ENCODE results near the gene JPH2.

The JPH2 gene

DNA sequence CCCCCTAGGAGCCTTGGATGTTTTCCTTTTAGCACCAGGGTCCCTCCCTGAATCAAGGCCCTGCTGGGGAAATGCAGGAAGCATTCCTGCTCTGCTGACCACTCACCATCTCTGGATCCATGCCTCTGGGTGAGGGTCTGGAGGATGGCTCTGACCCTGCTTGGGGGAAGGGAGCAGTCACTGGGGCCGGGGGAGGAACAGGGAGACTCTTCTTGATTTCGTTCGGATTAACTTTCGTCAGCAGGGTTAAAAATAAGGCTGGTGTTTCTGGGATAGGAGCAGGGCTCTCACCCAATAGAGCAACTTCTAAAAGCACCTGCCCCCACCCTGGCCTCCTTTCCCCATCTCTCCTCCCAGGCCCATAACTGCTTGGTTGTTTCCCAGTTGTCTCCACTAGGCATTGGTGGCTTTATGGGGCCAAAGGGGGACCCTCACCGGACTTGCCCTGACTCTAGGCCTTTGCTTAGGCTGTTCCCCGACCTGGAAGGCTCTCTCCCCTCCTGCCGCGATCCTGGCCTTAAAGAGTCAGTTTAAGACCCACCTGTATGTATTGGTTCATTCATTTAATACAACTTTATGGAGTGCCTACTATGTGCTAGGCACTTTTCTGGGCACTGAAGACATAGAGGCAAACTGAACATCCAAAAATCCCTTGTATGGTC, 63.0 kb downstream of the JPH2 start:
- TF ChIP-seq ZNF70 (CRISPR knock-in tag; IDR thresholded peaks at IDR 0.05), result no peak
- TF ChIP-seq ZNF8 (CRISPR knock-in tag; IDR thresholded peaks at IDR 0.05), result no peak
- TF ChIP-seq, protein P1, sequence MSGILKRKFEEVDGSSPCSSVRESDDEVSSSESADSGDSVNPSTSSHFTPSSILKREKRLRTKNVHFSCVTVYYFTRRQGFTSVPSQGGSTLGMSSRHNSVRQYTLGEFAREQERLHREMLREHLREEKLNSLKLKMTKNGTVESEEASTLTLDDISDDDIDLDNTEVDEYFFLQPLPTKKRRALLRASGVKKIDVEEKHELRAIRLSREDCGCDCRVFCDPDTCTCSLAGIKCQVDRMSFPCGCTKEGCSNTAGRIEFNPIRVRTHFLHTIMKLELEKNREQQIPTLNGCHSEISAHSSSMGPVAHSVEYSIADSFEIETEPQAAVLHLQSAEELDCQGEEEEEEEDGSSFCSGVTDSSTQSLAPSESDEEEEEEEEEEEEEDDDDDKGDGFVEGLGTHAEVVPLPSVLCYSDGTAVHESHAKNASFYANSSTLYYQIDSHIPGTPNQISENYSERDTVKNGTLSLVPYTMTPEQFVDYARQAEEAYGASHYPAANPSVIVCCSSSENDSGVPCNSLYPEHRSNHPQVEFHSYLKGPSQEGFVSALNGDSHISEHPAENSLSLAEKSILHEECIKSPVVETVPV (CRISPR knock-in tag; IDR thresholded peaks at IDR 0.05), result no peak
- ATAC-seq, result no peak

DNA sequence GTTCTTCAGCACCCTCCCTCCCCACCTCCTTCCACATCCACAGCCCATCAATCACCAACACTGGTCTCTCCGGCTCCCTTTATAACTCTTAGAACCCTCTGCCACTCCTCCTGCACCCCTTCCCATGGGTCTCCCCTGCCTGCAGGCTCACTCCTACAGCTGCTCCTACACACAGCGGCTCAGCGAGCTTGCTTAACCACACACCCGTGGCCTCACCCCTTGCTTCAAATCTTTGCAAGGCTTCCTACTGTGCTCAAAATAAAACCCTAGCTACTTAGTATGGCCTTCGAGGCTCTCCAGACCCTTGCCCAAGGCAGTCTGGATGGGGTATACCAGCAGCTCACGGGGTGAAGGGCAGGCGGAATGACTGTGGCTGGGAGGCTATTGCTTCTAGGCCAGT, 63.7 kb downstream of the JPH2 start:
- TF ChIP-seq SNAI2 (CRISPR knock-in tag; IDR thresholded peaks at IDR 0.05) (no peak), ISL1 (CRISPR knock-in tag; IDR thresholded peaks at IDR 0.05) (no peak)
- ATAC-seq, result no peak

- TF ChIP-seq ZFP30 (CRISPR knock-in tag; IDR thresholded peaks at IDR 0.05), result no peak
- TF ChIP-seq, protein P2, sequence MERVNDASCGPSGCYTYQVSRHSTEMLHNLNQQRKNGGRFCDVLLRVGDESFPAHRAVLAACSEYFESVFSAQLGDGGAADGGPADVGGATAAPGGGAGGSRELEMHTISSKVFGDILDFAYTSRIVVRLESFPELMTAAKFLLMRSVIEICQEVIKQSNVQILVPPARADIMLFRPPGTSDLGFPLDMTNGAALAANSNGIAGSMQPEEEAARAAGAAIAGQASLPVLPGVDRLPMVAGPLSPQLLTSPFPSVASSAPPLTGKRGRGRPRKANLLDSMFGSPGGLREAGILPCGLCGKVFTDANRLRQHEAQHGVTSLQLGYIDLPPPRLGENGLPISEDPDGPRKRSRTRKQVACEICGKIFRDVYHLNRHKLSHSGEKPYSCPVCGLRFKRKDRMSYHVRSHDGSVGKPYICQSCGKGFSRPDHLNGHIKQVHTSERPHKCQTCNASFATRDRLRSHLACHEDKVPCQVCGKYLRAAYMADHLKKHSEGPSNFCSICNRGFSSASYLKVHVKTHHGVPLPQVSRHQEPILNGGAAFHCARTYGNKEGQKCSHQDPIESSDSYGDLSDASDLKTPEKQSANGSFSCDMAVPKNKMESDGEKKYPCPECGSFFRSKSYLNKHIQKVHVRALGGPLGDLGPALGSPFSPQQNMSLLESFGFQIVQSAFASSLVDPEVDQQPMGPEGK (CRISPR knock-in tag; IDR thresholded peaks at IDR 0.05; ENCODE audit: borderline replicate concordance), result no peak
- TF ChIP-seq BACH2 (CRISPR knock-in tag; IDR thresholded peaks at IDR 0.05; ENCODE audit: borderline replicate concordance), result no peak
- TF ChIP-seq ZNF565 (CRISPR knock-in tag; conservative IDR thresholded peaks at IDR 0.05; ENCODE audit: low read depth), result no peak
- TF ChIP-seq ZFP3 (CRISPR knock-in tag; IDR thresholded peaks at IDR 0.05), result no peak
- no peak for TF ChIP-seq ZNF70 (CRISPR knock-in tag; IDR thresholded peaks at IDR 0.05)
- no peak for TF ChIP-seq ESRRG (CRISPR knock-in tag; IDR thresholded peaks at IDR 0.05)
- TF ChIP-seq ZNF8 (CRISPR knock-in tag; IDR thresholded peaks at IDR 0.05), result no peak
- no peak for TF ChIP-seq TOX (CRISPR knock-in tag; IDR thresholded peaks at IDR 0.05; ENCODE audit: borderline replicate concordance)
These were observed 66.1 kb downstream of the JPH2 start for GRCh38 chr20:44120676-44121425.

DNA sequence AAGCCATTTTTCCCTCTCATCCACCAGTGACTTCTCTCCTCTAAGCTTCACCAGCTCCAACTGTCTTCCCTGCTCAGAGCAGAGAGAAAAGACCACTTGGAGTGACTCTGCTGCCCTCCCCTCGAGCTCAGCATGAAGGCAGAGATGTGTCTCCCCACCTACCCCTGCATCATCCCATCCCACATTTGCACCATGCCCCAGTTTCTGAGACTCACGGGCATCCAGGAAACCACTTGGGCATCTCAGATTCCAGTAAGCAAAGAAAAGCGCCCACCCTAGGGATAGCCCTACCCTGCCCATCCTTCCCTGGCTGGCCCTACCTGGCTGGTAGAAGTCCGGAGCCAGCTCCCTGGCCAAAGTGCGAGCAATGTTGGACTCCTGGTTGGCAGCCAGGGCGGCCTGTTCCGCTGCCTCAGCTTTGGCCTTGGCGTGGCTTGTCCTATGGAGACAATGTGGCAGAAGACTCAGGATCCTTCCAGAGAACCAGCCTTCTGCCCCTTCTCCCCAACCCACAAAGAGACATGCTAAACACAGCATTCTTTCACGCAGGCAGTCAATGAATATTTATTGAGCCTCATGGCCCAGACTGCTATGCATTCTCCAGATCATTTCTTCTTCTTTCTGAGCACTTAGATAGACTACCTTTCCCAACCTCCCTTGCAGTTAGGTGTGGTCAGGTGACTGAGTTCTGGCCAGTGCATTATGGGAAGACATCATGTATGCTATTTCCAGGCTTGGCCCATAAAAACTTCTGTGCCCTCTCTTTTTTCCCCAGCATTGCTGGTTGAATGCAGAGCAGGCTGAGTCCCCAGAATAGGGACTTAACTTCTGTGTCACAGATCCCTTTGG, 68.6 kb downstream of the JPH2 start:
- no peak for TF ChIP-seq TSHZ2 (CRISPR knock-in tag; IDR thresholded peaks at IDR 0.05)
- TF ChIP-seq, protein P3, sequence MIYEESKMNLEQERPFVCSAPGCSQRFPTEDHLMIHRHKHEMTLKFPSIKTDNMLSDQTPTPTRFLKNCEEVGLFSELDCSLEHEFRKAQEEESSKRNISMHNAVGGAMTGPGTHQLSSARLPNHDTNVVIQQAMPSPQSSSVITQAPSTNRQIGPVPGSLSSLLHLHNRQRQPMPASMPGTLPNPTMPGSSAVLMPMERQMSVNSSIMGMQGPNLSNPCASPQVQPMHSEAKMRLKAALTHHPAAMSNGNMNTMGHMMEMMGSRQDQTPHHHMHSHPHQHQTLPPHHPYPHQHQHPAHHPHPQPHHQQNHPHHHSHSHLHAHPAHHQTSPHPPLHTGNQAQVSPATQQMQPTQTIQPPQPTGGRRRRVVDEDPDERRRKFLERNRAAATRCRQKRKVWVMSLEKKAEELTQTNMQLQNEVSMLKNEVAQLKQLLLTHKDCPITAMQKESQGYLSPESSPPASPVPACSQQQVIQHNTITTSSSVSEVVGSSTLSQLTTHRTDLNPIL (CRISPR knock-in tag; IDR thresholded peaks at IDR 0.05; ENCODE audit: low read depth), result no peak
- TF ChIP-seq ZFP30 (CRISPR knock-in tag; IDR thresholded peaks at IDR 0.05), result no peak
- no peak for TF ChIP-seq ISL1 (CRISPR knock-in tag; IDR thresholded peaks at IDR 0.05)
- no peak for ATAC-seq

More at GRCh38 chr20:44120676-44121425, 66.1 kb downstream of the JPH2 start:
- ATAC-seq, result no peak
